ENCODE results near the gene FAM25G.

- no peak for TF ChIP-seq CTCF (IDR thresholded peaks at IDR 0.05; ENCODE audit: borderline replicate concordance, extremely low read depth, low read length, poor library complexity, severe bottlenecking)
- TF ChIP-seq EZH2 (IDR thresholded peaks at IDR 0.05; ENCODE audit: borderline replicate concordance, low read depth, low read length, severe bottlenecking) = no peak
Measured at GRCh38 chr10:47453141-47454007, 38.1 kb downstream of the FAM25G start.
